Gastrocnemius medialis (tissue), 4 donors: ENCODE results near the gene ATOH8. TPM values are rescaled to one million over a fixed set of nuclear protein-coding genes. Genes with fewer than 3 reads are reported as not detected.

Experiments used
- ATAC-seq, 2 donors: fragments of 150-250 bp; one replicate each; pipeline ENCODE4 v1.9.1; 2016
- DNase-seq, 2 donors: peaks; one replicate each; pipeline ENCODE4 v3.0.0-alpha.2; 2019
- H3K27ac ChIP-seq, 4 donors: fragments of 200-600 bp; sonication (generic); 1 replicate in 1 of 4; 2 replicates in 3 of 4; pipeline ENCODE4 v1.5.1; 2016 to 2018; ENCODE audit warnings: mild to moderate bottlenecking in 2 of 4, moderate library complexity in 1 of 4
- H3K27me3 ChIP-seq, 3 donors: fragments of 200-600 bp; sonication (generic) in 2 of 3; 1 replicate in 1 of 3; 2 replicates in 2 of 3; pipeline versions ENCODE4 v1.5.1 to v1.6.0; 2016 to 2019; ENCODE audit warnings: mild to moderate bottlenecking in 1 of 3, moderate library complexity in 1 of 3
- H3K36me3 ChIP-seq, 2 donors: fragments of 200-600 bp; sonication (generic) in 1 of 2; one replicate each; pipeline ENCODE4 v1.5.1; 2017 to 2018
- H3K4me1 ChIP-seq, 2 donors: fragments of 200-600 bp; sonication (generic) in 1 of 2; one replicate each; pipeline ENCODE4 v1.5.1; 2016 to 2017; ENCODE audit warnings: mild to moderate bottlenecking in 2 of 2
- H3K4me3 ChIP-seq, 4 donors: fragments of 200-600 bp; sonication (generic) in 3 of 4; 1 replicate in 1 of 4; 2 replicates in 3 of 4; pipeline ENCODE4 v1.5.1; 2016 to 2019; ENCODE audit warnings: mild to moderate bottlenecking in 2 of 4
- H3K9me3 ChIP-seq, 3 donors: fragments of 200-600 bp; sonication (generic) in 2 of 3; 1 replicate in 1 of 3; 2 replicates in 2 of 3; pipeline ENCODE4 v1.5.1; 2016 to 2019
- CTCF ChIP-seq, 5 experiments: fragments of 450-650 bp in 3 of 5; fragments of 200-600 bp in 2 of 5; sonication (generic) in 2 of 5; IDR thresholded peaks in 4 of 5; conservative IDR thresholded peaks in 1 of 5; 1 replicate in 4 of 5; 2 replicates in 1 of 5; pipeline ENCODE4 v1.5.1; 2016 to 2019; ENCODE audit warnings: antibody characterized with exemption in 5 of 5, mild to moderate bottlenecking in 3 of 5, moderate library complexity in 3 of 5
- POLR2A ChIP-seq, 2 donors: fragments of 450-650 bp; IDR thresholded peaks; one replicate each; pipeline ENCODE4 v1.6.1; 2017; ENCODE audit warnings: antibody characterized with exemption in 2 of 2, mild to moderate bottlenecking in 2 of 2, moderate library complexity in 2 of 2
- in situ Hi-C, 4 donors: fragments of 200-750 bp; cut with MboI; loops; one replicate each; pipeline versions ENCODE4 v1.15.0 to v1.8.0; 2017; ENCODE audit warnings: low sequenced_read_pairs in 4 of 4
- intact Hi-C: fragments of 100-400 bp; cut with DNase I; formaldehyde crosslinking; loops from one replicate; pipeline ENCODE4 v1.15.1; 2023; ENCODE audit warnings: low total_unique reads
- total RNA-seq, 4 donors: library from RNA; depleted of rRNA; stranded (reverse); fragments of >200 nt; gene quantifications; one replicate each; pipeline versions ENCODE4 v1.1.0 to v1.2.3, GENCODE V29; 2016

ATOH8 gene
- total RNA-seq: 100 to 1,000 TPM; 122 to 266 (median 150) TPM

DNA sequence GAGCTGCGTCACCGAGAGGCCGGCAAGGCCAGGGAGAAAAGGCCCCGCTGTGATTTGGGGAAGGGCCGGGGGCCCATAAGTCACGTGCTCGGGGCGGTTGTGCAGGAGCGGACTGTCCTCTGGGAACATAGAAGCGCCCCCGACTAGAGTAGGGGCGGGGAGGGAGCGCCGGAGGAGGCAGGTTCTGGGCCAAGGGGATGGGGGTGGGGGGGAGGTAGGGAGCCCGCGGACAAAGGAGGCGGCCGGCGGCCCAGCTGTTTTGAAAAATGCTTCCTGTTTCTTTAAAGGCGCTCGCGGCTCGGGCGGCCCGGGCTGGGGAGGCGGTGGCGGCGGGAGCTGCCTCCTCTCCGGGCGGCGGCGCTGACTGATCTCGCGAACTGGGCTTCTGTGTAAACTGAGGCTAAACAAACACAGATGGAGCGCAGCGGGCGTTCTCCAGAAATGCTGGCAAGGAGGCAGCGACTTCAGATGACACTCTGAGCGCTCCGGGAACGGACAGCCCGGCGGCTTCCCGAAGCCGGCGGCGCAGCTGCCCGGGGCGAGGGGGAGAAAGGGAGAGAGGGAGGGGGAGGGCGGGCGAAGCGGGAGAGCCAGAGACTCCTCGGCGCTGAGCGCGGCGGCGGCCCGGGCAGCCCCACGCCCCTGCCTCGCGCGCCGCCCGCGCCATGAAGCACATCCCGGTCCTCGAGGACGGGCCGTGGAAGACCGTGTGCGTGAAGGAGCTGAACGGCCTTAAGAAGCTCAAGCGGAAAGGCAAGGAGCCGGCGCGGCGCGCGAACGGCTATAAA, at the start of gene ATOH8:
ATOH8 (plus strand) TSS at position 467 of the 788 bp plus-strand sequence; CDS start at position 666, 199 bp downstream.
- H3K9me3 ChIP-seq: no peaks in the 10 kb centered on the region
- H3K27me3 ChIP-seq: no peaks in the 10 kb centered on the region
- peaks cover 0 to 2% of the 10 kb centered on the region in 2 donors for H3K36me3 ChIP-seq
- intact Hi-C loops (no loop called here), in situ Hi-C loops (loop anchor here in 1 of 4 donors (10.0 kb wide), 1 partner anchor 61 kb away; no protein-coding TSS in a partner anchor)
- DNase-seq (peak; percentile 65 to 75), ATAC-seq (peak; percentile 36 to 46)
- H3K4me1 ChIP-seq: peaks cover 64 to 75% of the 10 kb centered on the region in 2 donors
- TF ChIP-seq POLR2A (IDR thresholded peaks at IDR 0.05) (peak; percentile 67 to 78), CTCF (IDR thresholded peaks at IDR 0.05 in 4 of 5, conservative IDR thresholded peaks at IDR 0.05 in 1 of 5) (no peak)
- peak within 1 kb of the TSS; percentile 88 to 95 (median 93) for H3K27ac ChIP-seq
- peak within 1 kb of the TSS; percentile 81 to 97 (median 93) for H3K4me3 ChIP-seq

- in situ Hi-C loops: no loop called here
- TF ChIP-seq POLR2A (IDR thresholded peaks at IDR 0.05) (no peak), CTCF (IDR thresholded peaks at IDR 0.05 in 4 of 5, conservative IDR thresholded peaks at IDR 0.05 in 1 of 5) (no peak)
- no peaks in the 10 kb centered on the region for H3K9me3 ChIP-seq
- no peak overlapping the region for H3K4me3 ChIP-seq
- H3K36me3 ChIP-seq: no peaks in the 10 kb centered on the region
- peaks cover 47 to 51% of the 10 kb centered on the region in 2 donors for H3K4me1 ChIP-seq
- no peaks in the 10 kb centered on the region for H3K27me3 ChIP-seq
- ATAC-seq (no peak), DNase-seq (no peak)
- peak overlapping the region in 3 of 4 donors; percentile 32 to 97 (median 95) for H3K27ac ChIP-seq
- intact Hi-C loops: no loop called here
These were observed 49.8 kb upstream of the ATOH8 start for GRCh38 chr2:85704038-85704437.

GRCh38 chr2:85704800-85705679, 48.8 kb upstream of the ATOH8 start:
- H3K9me3 ChIP-seq: no peaks in the 10 kb centered on the region
- H3K36me3 ChIP-seq: no peaks in the 10 kb centered on the region
- TF ChIP-seq POLR2A (IDR thresholded peaks at IDR 0.05) (no peak), CTCF (IDR thresholded peaks at IDR 0.05 in 4 of 5, conservative IDR thresholded peaks at IDR 0.05 in 1 of 5) (no peak)
- in situ Hi-C loops: no loop called here
- ATAC-seq: no peak
- intact Hi-C loops: loop anchor here (1.0 kb wide), 2 partner anchors 23 to 60 kb away; no protein-coding TSS in a partner anchor
- H3K4me1 ChIP-seq: peaks cover 57 to 61% of the 10 kb centered on the region in 2 donors
- H3K27ac ChIP-seq: peak overlapping the region; percentile 92 to 97 (median 95)
- DNase-seq: no peak
- H3K4me3 ChIP-seq: no peak overlapping the region
- no peaks in the 10 kb centered on the region for H3K27me3 ChIP-seq

- ATAC-seq: peak; percentile 78 to 84
- Histone ChIP-seq H3K4me3 (no peak overlapping the region), H3K36me3 (no peaks in the 10 kb centered on the region), H3K4me1 (peaks cover 62 to 67% of the 10 kb centered on the region in 2 donors), H3K9me3 (no peaks in the 10 kb centered on the region), H3K27ac (peak overlapping the region; percentile 92 to 97 (median 95)), H3K27me3 (no peaks in the 10 kb centered on the region)
- in situ Hi-C loops (no loop called here), intact Hi-C loops (loop anchor here (1.0 to 2.0 kb wide), 3 partner anchors 23 to 67 kb away; no protein-coding TSS in a partner anchor)
- TF ChIP-seq POLR2A (IDR thresholded peaks at IDR 0.05): peak; percentile 62 to 69
- TF ChIP-seq CTCF (IDR thresholded peaks at IDR 0.05 in 4 of 5, conservative IDR thresholded peaks at IDR 0.05 in 1 of 5): peak in 2 of 5 experiments; percentile 9 to 19
- DNase-seq: peak; percentile 90
These were observed 48.1 kb upstream of the ATOH8 start for GRCh38 chr2:85705680-85706039.
